Chondrocyte (in vitro differentiated cells): ENCODE results near the gene ABHD12B. TPM values are rescaled to one million over a fixed set of nuclear protein-coding genes. Genes with fewer than 3 reads are reported as not detected.

Experiments used
- DNase-seq: peaks from one replicate; pipeline ENCODE4 v3.0.0; 2021; ENCODE audit warnings: mixed read lengths, low spot score
- H3K27ac Mint-ChIP-seq: one replicate; pipeline ENCODE4 v1.8.0; 2021; ENCODE audit warnings: mild to moderate bottlenecking, moderate library complexity, mixed read lengths; ENCODE audit not compliant: unreplicated experiment
- H3K27me3 Mint-ChIP-seq: 2 replicates; pipeline ENCODE4 v1.8.0; 2021; ENCODE audit warnings: low read depth, mixed read lengths
- H3K36me3 Mint-ChIP-seq: 2 replicates; pipeline ENCODE4 v1.8.0; 2021; ENCODE audit warnings: low read depth, mixed read lengths
- H3K4me1 Mint-ChIP-seq: 2 replicates; pipeline ENCODE4 v1.8.0; 2021; ENCODE audit warnings: low read depth, mild to moderate bottlenecking, mixed read lengths
- H3K4me3 Mint-ChIP-seq: one replicate; pipeline ENCODE4 v1.8.0; 2021; ENCODE audit warnings: mild to moderate bottlenecking, moderate library complexity, mixed read lengths; ENCODE audit not compliant: unreplicated experiment
- H3K9me3 Mint-ChIP-seq: 2 replicates; pipeline ENCODE4 v1.8.0; 2021; ENCODE audit warnings: low read depth, mixed read lengths
- total RNA-seq: library from RNA; stranded (reverse); gene quantifications from 3 replicates; pipeline ENCODE4 v1.2.1, GENCODE V29; 2021
- TF ChIP-seq, protein P1 (sequence below): fragments of 200-600 bp; sonication (generic); IDR thresholded peaks from 2 replicates; pipeline ENCODE4 v1.5.0; 2021; ENCODE audit warnings: antibody characterized with exemption, mild to moderate bottlenecking, moderate library complexity

The ABHD12B gene
- total RNA-seq, 1 donor from 2014 or later = not detected

DNA sequence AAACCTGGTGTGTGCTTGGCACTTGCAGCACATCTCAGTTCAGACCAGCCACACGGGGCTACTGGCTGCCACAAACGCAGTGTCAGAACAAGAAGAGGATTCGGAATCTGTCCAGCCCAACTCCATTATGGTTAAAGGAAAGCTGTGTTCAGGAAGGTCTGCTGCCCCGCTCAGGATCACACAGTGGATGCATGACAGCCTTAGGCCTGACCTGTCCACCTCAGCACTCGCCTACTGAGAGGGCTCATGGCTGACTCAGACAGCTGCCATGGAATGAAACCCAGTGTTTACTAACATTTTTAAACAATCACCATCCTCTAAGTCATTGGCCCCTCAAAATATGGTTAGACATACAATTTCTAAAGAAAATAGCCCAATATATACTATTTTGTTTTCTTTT, 35.3 kb upstream of the ABHD12B start:
- Mint-ChIP-seq H3K9me3 (no peaks in the 10 kb centered on the region), H3K27ac (no peak overlapping the region), H3K36me3 (peaks cover 1% of the 10 kb centered on the region), H3K4me3 (no peak overlapping the region), H3K4me1 (peaks cover 6% of the 10 kb centered on the region), H3K27me3 (peaks cover 2% of the 10 kb centered on the region)
- TF ChIP-seq, protein P1, sequence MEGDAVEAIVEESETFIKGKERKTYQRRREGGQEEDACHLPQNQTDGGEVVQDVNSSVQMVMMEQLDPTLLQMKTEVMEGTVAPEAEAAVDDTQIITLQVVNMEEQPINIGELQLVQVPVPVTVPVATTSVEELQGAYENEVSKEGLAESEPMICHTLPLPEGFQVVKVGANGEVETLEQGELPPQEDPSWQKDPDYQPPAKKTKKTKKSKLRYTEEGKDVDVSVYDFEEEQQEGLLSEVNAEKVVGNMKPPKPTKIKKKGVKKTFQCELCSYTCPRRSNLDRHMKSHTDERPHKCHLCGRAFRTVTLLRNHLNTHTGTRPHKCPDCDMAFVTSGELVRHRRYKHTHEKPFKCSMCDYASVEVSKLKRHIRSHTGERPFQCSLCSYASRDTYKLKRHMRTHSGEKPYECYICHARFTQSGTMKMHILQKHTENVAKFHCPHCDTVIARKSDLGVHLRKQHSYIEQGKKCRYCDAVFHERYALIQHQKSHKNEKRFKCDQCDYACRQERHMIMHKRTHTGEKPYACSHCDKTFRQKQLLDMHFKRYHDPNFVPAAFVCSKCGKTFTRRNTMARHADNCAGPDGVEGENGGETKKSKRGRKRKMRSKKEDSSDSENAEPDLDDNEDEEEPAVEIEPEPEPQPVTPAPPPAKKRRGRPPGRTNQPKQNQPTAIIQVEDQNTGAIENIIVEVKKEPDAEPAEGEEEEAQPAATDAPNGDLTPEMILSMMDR = no peak
- DNase-seq = no peak

DNA sequence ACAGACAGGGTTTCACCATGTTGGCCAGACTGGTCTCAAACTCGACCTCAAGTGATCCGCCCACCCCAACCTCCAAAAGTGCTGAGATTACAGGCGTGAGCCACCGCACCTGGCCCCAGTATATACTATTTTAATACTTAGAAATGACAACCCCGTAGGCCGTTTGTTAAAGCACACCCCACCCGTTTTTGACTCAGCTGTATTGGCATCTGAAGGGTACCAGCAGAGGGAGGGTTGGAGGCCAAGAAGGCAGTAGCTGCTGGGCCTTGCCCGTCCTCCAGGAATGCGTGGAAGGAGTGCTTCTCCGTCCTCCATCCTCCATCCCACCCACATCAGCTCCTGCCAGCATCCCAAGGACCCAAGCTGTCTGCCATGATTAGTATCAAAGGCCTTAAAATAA, 34.6 kb upstream of the ABHD12B start:
- Mint-ChIP-seq H3K36me3 (peaks cover 1% of the 10 kb centered on the region), H3K4me3 (no peak overlapping the region), H3K4me1 (no peaks in the 10 kb centered on the region), H3K9me3 (no peaks in the 10 kb centered on the region), H3K27ac (no peak overlapping the region), H3K27me3 (peaks cover 2% of the 10 kb centered on the region)
- DNase-seq = no peak
- TF ChIP-seq, protein P1 = no peak

DNA sequence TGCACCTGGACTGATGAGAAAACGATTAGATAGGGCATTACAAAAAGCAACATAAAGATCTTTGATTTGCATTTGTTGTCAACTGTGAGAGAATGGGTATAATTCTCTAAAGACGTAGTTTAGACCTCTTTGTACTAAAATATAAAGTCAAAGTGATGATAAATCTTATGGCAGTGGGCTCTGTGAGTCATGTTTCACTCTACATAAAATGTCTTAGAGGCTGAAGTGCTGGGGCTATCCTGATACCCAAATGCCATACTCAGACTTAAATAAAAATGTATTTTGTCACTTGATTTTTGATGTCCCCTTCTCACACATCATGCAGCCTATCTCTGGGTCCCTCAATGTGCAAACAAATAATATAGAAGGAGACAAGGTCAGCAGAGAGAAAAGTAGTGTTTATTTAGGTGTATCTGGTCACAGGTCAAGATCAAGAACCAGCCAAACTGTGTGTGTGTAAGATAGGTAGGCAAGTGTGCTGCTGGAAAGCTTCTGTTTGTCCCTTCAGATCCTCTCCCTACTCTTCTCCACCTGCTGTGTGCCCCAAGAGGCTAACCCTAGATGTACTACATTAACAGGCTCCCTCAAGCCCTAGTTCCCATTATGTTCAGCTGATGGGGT, 33.9 kb upstream of the ABHD12B start:
- Mint-ChIP-seq H3K4me1 (no peaks in the 10 kb centered on the region), H3K4me3 (no peak overlapping the region), H3K27ac (no peak overlapping the region), H3K36me3 (peaks cover 1% of the 10 kb centered on the region), H3K9me3 (no peaks in the 10 kb centered on the region), H3K27me3 (peaks cover 2% of the 10 kb centered on the region)
- DNase-seq = no peak
- TF ChIP-seq, protein P1 = no peak

DNA sequence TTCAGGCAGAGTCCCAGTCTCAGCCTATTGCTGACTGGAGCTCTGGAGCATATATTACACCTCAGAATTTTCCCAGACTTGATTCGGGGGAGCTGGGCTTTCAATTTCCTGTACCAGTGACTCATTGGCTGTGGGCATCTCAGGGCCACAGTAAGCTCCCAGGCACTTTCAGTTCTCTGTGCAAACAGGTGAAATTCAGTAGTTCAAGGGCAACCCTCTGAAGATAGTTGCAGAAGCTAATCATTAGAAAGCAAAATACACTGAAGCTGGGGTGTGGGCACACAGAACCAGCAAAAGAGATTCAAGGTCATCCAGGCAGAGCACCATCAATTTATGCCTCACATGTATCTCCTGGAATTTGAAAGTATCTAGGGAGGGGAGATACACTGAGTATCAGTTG, 32.8 kb upstream of the ABHD12B start:
- Mint-ChIP-seq H3K4me3 (no peak overlapping the region), H3K4me1 (no peaks in the 10 kb centered on the region), H3K27me3 (peaks cover 2% of the 10 kb centered on the region), H3K27ac (no peak overlapping the region), H3K9me3 (no peaks in the 10 kb centered on the region), H3K36me3 (peaks cover 1% of the 10 kb centered on the region)
- no peak for DNase-seq
- TF ChIP-seq, protein P1 = no peak

DNA sequence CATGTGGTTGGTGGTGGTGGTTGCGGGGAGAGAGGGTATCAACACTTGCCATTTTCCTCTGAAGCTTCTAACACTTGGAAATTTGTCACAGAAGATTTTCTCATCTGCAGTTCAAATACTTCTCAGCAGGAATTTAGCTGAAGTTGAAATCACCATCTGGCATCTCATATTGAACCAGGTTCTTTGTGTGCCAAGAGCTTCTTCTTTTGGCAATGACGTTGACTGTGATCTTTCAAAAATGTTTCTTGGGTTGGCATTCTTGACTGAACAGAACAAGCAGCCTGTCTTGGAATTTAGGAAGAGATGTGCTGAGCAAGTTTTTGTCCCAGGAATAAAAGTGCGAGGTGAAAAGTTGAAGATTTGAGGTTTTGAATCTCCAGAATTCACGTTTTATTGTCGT, 32.2 kb upstream of the ABHD12B start:
- DNase-seq = no peak
- TF ChIP-seq, protein P1 = no peak
- H3K27me3 Mint-ChIP-seq = peaks cover 2% of the 10 kb centered on the region
- peaks cover 1% of the 10 kb centered on the region for H3K36me3 Mint-ChIP-seq
- H3K9me3 Mint-ChIP-seq = no peaks in the 10 kb centered on the region
- H3K4me1 Mint-ChIP-seq = no peaks in the 10 kb centered on the region
- no peak overlapping the region for H3K4me3 Mint-ChIP-seq
- no peak overlapping the region for H3K27ac Mint-ChIP-seq
